ENCODE measurements around the gene KASH5.
A peak's percentile ranks its signal among the peaks of the same experiment; 100 is the strongest.

The KASH5 gene

GRCh38 chr19:49430172-49430677 lies 42.2 kb downstream of the KASH5 start:
- H3F3A ChIP-seq (ENCODE audit: control insufficient read depth, insufficient read depth), result 0 out of 2 replicates have a peak, but pooled peaks cover 5% of the 10 kb centered on the region
- H3K79me2 ChIP-seq (ENCODE audit: control insufficient read depth, low read length), result no peaks in the 10 kb centered on the region
- no peaks in the 10 kb centered on the region for H3K36me3 ChIP-seq (ENCODE audit: control insufficient read depth, low read length)
- H3K27me3 ChIP-seq (ENCODE audit: control insufficient read depth, low read length), result peaks cover 50% of the 10 kb centered on the region
- TF ChIP-seq EZH2phosphoT487 (IDR thresholded peaks at IDR 0.05; ENCODE audit: borderline replicate concordance, low read length) (no peak), CTCF (IDR thresholded peaks at IDR 0.05; ENCODE audit: low read depth, low read length, poor library complexity, severe bottlenecking) (no peak)
- H3K9me3 ChIP-seq (ENCODE audit: control insufficient read depth, insufficient read depth, low read length), result no peaks in the 10 kb centered on the region
- peaks cover 39% of the 10 kb centered on the region for H3K4me1 ChIP-seq (ENCODE audit: control insufficient read depth, low read length)
- no peak overlapping the region for H3K4me3 ChIP-seq (ENCODE audit: low read length)
- no peak overlapping the region for H3K4me2 ChIP-seq (ENCODE audit: low read length)
- no peak overlapping the region for H3K27ac ChIP-seq (ENCODE audit: low read depth, low read length)
- no peaks in the 10 kb centered on the region for H4K20me1 ChIP-seq (ENCODE audit: control insufficient read depth, insufficient read depth, low read depth, low read length)
- H3K9me2 ChIP-seq (replicated peaks; ENCODE audit: control insufficient read depth, low read length), result no peaks in the 10 kb centered on the region

GRCh38 chr19:49430678-49431329 lies 42.8 kb downstream of the KASH5 start:
- H3K4me2 ChIP-seq (ENCODE audit: low read length), result no peak overlapping the region
- H3K9me2 ChIP-seq (replicated peaks; ENCODE audit: control insufficient read depth, low read length), result no peaks in the 10 kb centered on the region
- H3K4me1 ChIP-seq (ENCODE audit: control insufficient read depth, low read length), result peaks cover 33% of the 10 kb centered on the region
- 0 out of 2 replicates have a peak, but pooled peaks cover 5% of the 10 kb centered on the region for H3F3A ChIP-seq (ENCODE audit: control insufficient read depth, insufficient read depth)
- H3K27me3 ChIP-seq (ENCODE audit: control insufficient read depth, low read length), result peaks cover 44% of the 10 kb centered on the region
- no peak overlapping the region for H3K4me3 ChIP-seq (ENCODE audit: low read length)
- no peaks in the 10 kb centered on the region for H3K36me3 ChIP-seq (ENCODE audit: control insufficient read depth, low read length)
- TF ChIP-seq CTCF (IDR thresholded peaks at IDR 0.05; ENCODE audit: low read depth, low read length, poor library complexity, severe bottlenecking) (peak; percentile 75), EZH2phosphoT487 (IDR thresholded peaks at IDR 0.05; ENCODE audit: borderline replicate concordance, low read length) (no peak)
- no peaks in the 10 kb centered on the region for H3K79me2 ChIP-seq (ENCODE audit: control insufficient read depth, low read length)
- H3K27ac ChIP-seq (ENCODE audit: low read depth, low read length), result no peak overlapping the region
- no peaks in the 10 kb centered on the region for H4K20me1 ChIP-seq (ENCODE audit: control insufficient read depth, insufficient read depth, low read depth, low read length)
- no peaks in the 10 kb centered on the region for H3K9me3 ChIP-seq (ENCODE audit: control insufficient read depth, insufficient read depth, low read length)

- H3K4me2 ChIP-seq (ENCODE audit: low read length), result no peak overlapping the region
- peaks cover 39% of the 10 kb centered on the region for H3K27me3 ChIP-seq (ENCODE audit: control insufficient read depth, low read length)
- no peaks in the 10 kb centered on the region for H3K9me3 ChIP-seq (ENCODE audit: control insufficient read depth, insufficient read depth, low read length)
- no peaks in the 10 kb centered on the region for H3K79me2 ChIP-seq (ENCODE audit: control insufficient read depth, low read length)
- no peak for TF ChIP-seq CTCF (IDR thresholded peaks at IDR 0.05; ENCODE audit: low read depth, low read length, poor library complexity, severe bottlenecking)
- no peaks in the 10 kb centered on the region for H3K36me3 ChIP-seq (ENCODE audit: control insufficient read depth, low read length)
- no peak overlapping the region for H3K27ac ChIP-seq (ENCODE audit: low read depth, low read length)
- H3K9me2 ChIP-seq (replicated peaks; ENCODE audit: control insufficient read depth, low read length), result no peaks in the 10 kb centered on the region
- H3F3A ChIP-seq (ENCODE audit: control insufficient read depth, insufficient read depth), result 0 out of 2 replicates have a peak, but pooled peaks cover 5% of the 10 kb centered on the region
- no peak overlapping the region for H3K4me3 ChIP-seq (ENCODE audit: low read length)
- H4K20me1 ChIP-seq (ENCODE audit: control insufficient read depth, insufficient read depth, low read depth, low read length), result no peaks in the 10 kb centered on the region
- H3K4me1 ChIP-seq (ENCODE audit: control insufficient read depth, low read length), result peaks cover 32% of the 10 kb centered on the region
Observed at GRCh38 chr19:49431330-49431749, 43.3 kb downstream of the KASH5 start.

Measured in DOHH2 (cell line).